Testis (tissue), 2 donors: Measurements from ENCODE around the gene CDH2.

ENCODE experiments used
- CTCF ChIP-seq, 3 experiments: fragments of 450-650 bp in 2 of 3; fragments of 200-600 bp in 1 of 3; sonication (generic) in 1 of 3; IDR thresholded peaks; one replicate each; pipeline ENCODE4 v1.5.1; 2016 to 2019; ENCODE audit warnings: antibody characterized with exemption in 3 of 3, mild to moderate bottlenecking in 2 of 3, moderate library complexity in 1 of 3
- POLR2A ChIP-seq: fragments of 450-650 bp; IDR thresholded peaks from one replicate; pipeline ENCODE4 v1.6.1; 2017; ENCODE audit warnings: antibody characterized with exemption, mild to moderate bottlenecking, moderate library complexity

- TF ChIP-seq CTCF (IDR thresholded peaks at IDR 0.05), result no peak
- no peak for TF ChIP-seq POLR2A
These were observed 8.2 kb downstream of the CDH2 start for GRCh38 chr18:28168725-28169124.
